IMR-90 (cell line): ENCODE measurements around the gene AP4B1. TPM values are rescaled to one million over a fixed set of nuclear protein-coding genes. Genes with fewer than 3 reads are reported as not detected.

Experiments
- ATAC-seq: fragments of 200-7000 bp; cut with Tn5 transposase; 2 replicates; pipeline ENCODE4 v1.9.1; 2020; ENCODE audit warnings: low read depth, mild to moderate bottlenecking, moderate library complexity
- BruUV-seq: library from RNA; stranded (reverse); fragments of 400-500 nt; replicated peaks from 2 replicates; lab custom pipeline; 2021; lab: Mats Ljungman, UMichigan
- CTCF ChIA-PET: fragments of 300-600 bp; formaldehyde crosslinking; extraction: SDS; loops from one replicate; lab custom pipeline; 2021; ENCODE audit warnings: antibody characterized with exemption; lab: Yijun Ruan, JAX
- POLR2A ChIA-PET: fragments of 300-600 bp; sonication (Branson Sonifier 250); formaldehyde crosslinking; loops from one replicate; lab custom pipeline; 2022; ENCODE audit warnings: antibody characterized with exemption; ENCODE audit not compliant: unreplicated experiment; lab: Charles Lee
- DNase-seq: peaks from one replicate; pipeline ENCODE4 v3.0.0; 2013
- H2AFZ ChIP-seq: replicated peaks from 2 replicates; pipeline ENCODE3; 2013; ENCODE audit warnings: low read length, mild to moderate bottlenecking; ENCODE audit not compliant: poor library complexity
- H2AK5ac ChIP-seq: 2 replicates; pipeline ENCODE4 v1.6.1; 2013; ENCODE audit warnings: low read depth, low read length, inconsistent platforms
- H2AK9ac ChIP-seq: replicated peaks from 2 replicates; pipeline ENCODE3; 2013; ENCODE audit warnings: mild to moderate bottlenecking, low read depth, low read length, moderate library complexity; ENCODE audit not compliant: poor library complexity
- H2BK120ac ChIP-seq: 2 replicates; pipeline ENCODE4 v1.6.1; 2013; ENCODE audit warnings: low read depth, low read length, inconsistent platforms
- H2BK15ac ChIP-seq: 3 replicates; pipeline ENCODE4 v1.6.1; 2013; ENCODE audit warnings: low read depth, low read length, inconsistent platforms
- H2BK20ac ChIP-seq: 2 replicates; pipeline ENCODE4 v1.6.1; 2013; ENCODE audit warnings: low read depth, mild to moderate bottlenecking, inconsistent platforms, low read length, moderate library complexity
- H2BK5ac ChIP-seq: 2 replicates; pipeline ENCODE4 v1.6.1; 2013; ENCODE audit warnings: mild to moderate bottlenecking, low read depth, low read length, inconsistent platforms; ENCODE audit not compliant: poor library complexity, severe bottlenecking
- H3K14ac ChIP-seq: replicated peaks from 2 replicates; pipeline ENCODE4 v1.6.1; 2013; ENCODE audit warnings: low read depth, low read length, inconsistent platforms
- H3K18ac ChIP-seq: 2 replicates; pipeline ENCODE4 v1.6.1; 2013; ENCODE audit warnings: low read depth, low read length, control low read depth
- H3K23ac ChIP-seq: 2 replicates; pipeline ENCODE4 v1.6.1; 2013; ENCODE audit warnings: low read depth, low read length, inconsistent platforms
- H3K27ac ChIP-seq: 2 replicates; pipeline ENCODE4 v1.5.1; 2013; ENCODE audit warnings: mild to moderate bottlenecking, control low read depth, low read length; ENCODE audit not compliant: insufficient read depth
- H3K27me3 ChIP-seq: 2 replicates; pipeline ENCODE4 v1.6.1; 2013; ENCODE audit warnings: low read length; ENCODE audit not compliant: control insufficient read depth, insufficient read depth
- H3K36me3 ChIP-seq: 2 replicates; pipeline ENCODE4 v1.6.1; 2013; ENCODE audit warnings: low read length, mixed read lengths; ENCODE audit not compliant: control insufficient read depth, insufficient read depth
- H3K4ac ChIP-seq: 2 replicates; pipeline ENCODE4 v1.6.1; 2013; ENCODE audit warnings: low read depth, low read length, inconsistent platforms
- H3K4me1 ChIP-seq: 2 replicates; pipeline ENCODE4 v1.6.1; 2013; ENCODE audit warnings: low read length, mixed read lengths; ENCODE audit not compliant: control insufficient read depth, insufficient read depth
- H3K4me2 ChIP-seq: 2 replicates; pipeline ENCODE4 v1.6.1; 2013; ENCODE audit warnings: low read depth, mild to moderate bottlenecking, control low read depth, low read length, moderate library complexity
- H3K4me3 ChIP-seq: 2 replicates; pipeline ENCODE4 v1.5.1; 2013; ENCODE audit warnings: low read depth, mild to moderate bottlenecking, control low read depth, low read length, moderate library complexity; ENCODE audit not compliant: insufficient read depth
- H3K56ac ChIP-seq: 2 replicates; pipeline ENCODE4 v1.6.1; 2013; ENCODE audit warnings: low read length, inconsistent platforms; ENCODE audit not compliant: insufficient read depth; ENCODE audit errors: extremely low read depth
- H3K79me1 ChIP-seq, 2 experiments: 2 replicates each; pipeline ENCODE4 v1.6.1; 2013; ENCODE audit warnings: low read length in 2 of 2, inconsistent platforms in 1 of 2, low read depth in 1 of 2
- H3K9ac ChIP-seq: 2 replicates; pipeline ENCODE4 v1.6.1; 2013; ENCODE audit warnings: low read depth, low read length, control low read depth
- H3K9me1 ChIP-seq: 2 replicates; pipeline ENCODE4 v1.6.1; 2013; ENCODE audit warnings: low read length, inconsistent platforms; ENCODE audit not compliant: insufficient read depth
- H3K9me3 ChIP-seq: 2 replicates; pipeline ENCODE4 v1.6.1; 2013; ENCODE audit warnings: low read length; ENCODE audit not compliant: control insufficient read depth, insufficient read depth
- H4K20me1 ChIP-seq: 2 replicates; pipeline ENCODE4 v1.6.1; 2013; ENCODE audit warnings: low read length, inconsistent platforms; ENCODE audit not compliant: insufficient read depth
- H4K5ac ChIP-seq: 2 replicates; pipeline ENCODE4 v1.6.1; 2013; ENCODE audit warnings: mild to moderate bottlenecking, low read depth, low read length, control low read depth
- H4K8ac ChIP-seq, 2 experiments: 2 replicates each; pipeline ENCODE4 v1.6.1; 2013; ENCODE audit warnings: low read depth in 2 of 2, low read length in 2 of 2, control low read depth in 1 of 2, inconsistent platforms in 1 of 2
- H4K91ac ChIP-seq: 2 replicates; pipeline ENCODE4 v1.6.1; 2013; ENCODE audit warnings: low read depth, low read length, inconsistent platforms; ENCODE audit not compliant: insufficient read depth
- BHLHE40 ChIP-seq: fragments of 150-350 bp; IDR thresholded peaks from 2 replicates; pipeline ENCODE4 v1.6.1; 2016; ENCODE audit warnings: mild to moderate bottlenecking, low read depth, low read length
- CEBPB ChIP-seq: IDR thresholded peaks from 2 replicates; pipeline ENCODE4 v1.6.1; 2012; ENCODE audit warnings: low read depth, low read length, improper control_type of control experiment
- CHD1 ChIP-seq: IDR thresholded peaks from 2 replicates; pipeline ENCODE4 v1.6.1; 2012; ENCODE audit warnings: low read depth, low read length, improper control_type of control experiment
- FOS ChIP-seq: fragments of 150-350 bp; IDR thresholded peaks from 2 replicates; pipeline ENCODE4 v1.6.1; 2016; ENCODE audit warnings: low read depth, low read length
- MAFK ChIP-seq: IDR thresholded peaks from 2 replicates; pipeline ENCODE4 v1.6.1; 2012; ENCODE audit warnings: low read depth, low read length, improper control_type of control experiment
- MAZ ChIP-seq: IDR thresholded peaks from 2 replicates; pipeline ENCODE4 v1.6.1; 2012; ENCODE audit warnings: low read depth, mild to moderate bottlenecking, low read length, improper control_type of control experiment, moderate library complexity, borderline replicate concordance
- MXI1 ChIP-seq: IDR thresholded peaks from 2 replicates; pipeline ENCODE4 v1.6.1; 2012; ENCODE audit warnings: low read depth, mild to moderate bottlenecking, low read length, moderate library complexity, borderline replicate concordance
- POLR2A ChIP-seq: IDR thresholded peaks from 2 replicates; pipeline ENCODE4 v1.6.1; 2012; ENCODE audit warnings: mild to moderate bottlenecking, low read depth, low read length
- RAD21 ChIP-seq: IDR thresholded peaks from 2 replicates; pipeline ENCODE4 v1.6.1; 2012; ENCODE audit warnings: low read length, improper control_type of control experiment
- RCOR1 ChIP-seq: IDR thresholded peaks from 2 replicates; pipeline ENCODE4 v1.6.1; 2012; ENCODE audit warnings: mild to moderate bottlenecking, low read length, improper control_type of control experiment; ENCODE audit not compliant: insufficient replicate concordance
- RFX5 ChIP-seq: IDR thresholded peaks from 2 replicates; pipeline ENCODE4 v1.8.0; 2012; ENCODE audit warnings: low read depth, mild to moderate bottlenecking, low read length, moderate library complexity
- WGBS, 2 experiments: methylation state at CpG; one replicate each; pipeline versions ENCODE4 v1.1.5 to v1.1.7; 2013; ENCODE audit warnings: missing lambda C conversion rate in 2 of 2; ENCODE audit not compliant: insufficient read length in 1 of 2; ENCODE audit errors: extremely low coverage in 2 of 2; 5-methylcytosine and 5-hydroxymethylcytosine counted together
- dilution Hi-C: fragments of 300-500 bp; cut with HindIII; formaldehyde crosslinking; loops from one replicate; pipeline ENCODE4 v1.14.3; 2018; ENCODE audit warnings: low sequenced_read_pairs; ENCODE audit not compliant: unreplicated experiment
- in situ Hi-C: fragments of 300-500 bp; cut with MboI; formaldehyde crosslinking; loops from 3 replicates; pipeline ENCODE4 v1.14.3; 2019; ENCODE audit warnings: low sequenced_read_pairs, inconsistent platforms, mixed read lengths
- intact Hi-C: fragments of 100-400 bp; cut with micrococcal nuclease; formaldehyde crosslinking; loops from 2 replicates; pipeline ENCODE4 v1.10.0; 2022
- polyA plus RNA-seq, 3 experiments: library from polyadenylated mRNA; depleted of rRNA; stranded (reverse); fragments of >200 nt; gene quantifications; 2 replicates each; pipeline ENCODE4 v1.2.3, GENCODE V29; 2012; ENCODE audit warnings: low replicate concordance in 1 of 3
- total RNA-seq: library from RNA; depleted of rRNA; stranded (reverse); fragments of >200 nt; gene quantifications from 2 replicates; pipeline ENCODE4 v1.2.3, GENCODE V29; 2012
- TF ChIP-seq, protein P1 (sequence below): conservative IDR thresholded peaks from 2 replicates; pipeline ENCODE4 v1.5.1; 2012; ENCODE audit warnings: mild to moderate bottlenecking, low read depth, low read length, improper control_type of control experiment
- TF ChIP-seq, protein P2 (sequence below): fragments of 150-350 bp; IDR thresholded peaks from 2 replicates; pipeline ENCODE4 v1.6.1; 2017; ENCODE audit warnings: mild to moderate bottlenecking, antibody characterized with exemption, low read length, low read depth
- TF ChIP-seq, protein P3 (sequence below): fragments of 150-350 bp; IDR thresholded peaks from 2 replicates; pipeline ENCODE4 v1.6.1; 2016; ENCODE audit warnings: low read depth, mild to moderate bottlenecking, low read length, moderate library complexity, borderline replicate concordance

The AP4B1 gene
- total and polyA plus RNA-seq, 2 of the 4 experiments (the other 2 are of a cell fraction) = 15.6 to 18.1 TPM

DNA sequence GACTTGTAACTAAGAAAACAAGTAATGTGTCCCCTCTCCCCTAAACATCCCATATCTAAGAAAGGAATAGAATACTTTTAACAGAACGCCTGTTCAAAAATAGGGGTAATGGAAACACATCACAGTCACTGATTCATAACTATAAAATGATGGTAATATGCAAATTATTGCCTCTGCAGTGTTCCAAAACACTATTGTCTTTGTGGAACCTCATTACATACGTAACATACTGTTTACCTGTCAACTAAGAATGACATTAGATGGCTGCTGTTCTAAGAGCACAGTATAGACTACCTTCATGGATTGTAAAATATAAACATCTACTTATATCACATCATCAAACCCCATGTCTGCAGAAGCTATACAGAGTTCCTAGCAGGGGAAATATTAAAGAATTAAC is 13.8 kb downstream of the AP4B1 start:
- no peak overlapping the region for H2BK15ac ChIP-seq
- intact Hi-C loops (no loop called here), dilution Hi-C loops (no loop called here), in situ Hi-C loops (no loop called here)
- H4K91ac ChIP-seq = no peak overlapping the region
- no peak overlapping the region for H2AK9ac ChIP-seq
- no peak overlapping the region for H2BK5ac ChIP-seq
- ATAC-seq (no peak), DNase-seq (no peak)
- no peak overlapping the region for H3K4ac ChIP-seq
- H4K20me1 ChIP-seq = no peaks in the 10 kb centered on the region
- peaks cover 5% of the 10 kb centered on the region for H3K36me3 ChIP-seq
- no peak overlapping the region for H3K18ac ChIP-seq
- H4K5ac ChIP-seq = no peak overlapping the region
- TF ChIP-seq, protein P1, sequence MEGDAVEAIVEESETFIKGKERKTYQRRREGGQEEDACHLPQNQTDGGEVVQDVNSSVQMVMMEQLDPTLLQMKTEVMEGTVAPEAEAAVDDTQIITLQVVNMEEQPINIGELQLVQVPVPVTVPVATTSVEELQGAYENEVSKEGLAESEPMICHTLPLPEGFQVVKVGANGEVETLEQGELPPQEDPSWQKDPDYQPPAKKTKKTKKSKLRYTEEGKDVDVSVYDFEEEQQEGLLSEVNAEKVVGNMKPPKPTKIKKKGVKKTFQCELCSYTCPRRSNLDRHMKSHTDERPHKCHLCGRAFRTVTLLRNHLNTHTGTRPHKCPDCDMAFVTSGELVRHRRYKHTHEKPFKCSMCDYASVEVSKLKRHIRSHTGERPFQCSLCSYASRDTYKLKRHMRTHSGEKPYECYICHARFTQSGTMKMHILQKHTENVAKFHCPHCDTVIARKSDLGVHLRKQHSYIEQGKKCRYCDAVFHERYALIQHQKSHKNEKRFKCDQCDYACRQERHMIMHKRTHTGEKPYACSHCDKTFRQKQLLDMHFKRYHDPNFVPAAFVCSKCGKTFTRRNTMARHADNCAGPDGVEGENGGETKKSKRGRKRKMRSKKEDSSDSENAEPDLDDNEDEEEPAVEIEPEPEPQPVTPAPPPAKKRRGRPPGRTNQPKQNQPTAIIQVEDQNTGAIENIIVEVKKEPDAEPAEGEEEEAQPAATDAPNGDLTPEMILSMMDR = no peak
- no peak for TF ChIP-seq CEBPB
- no peak for TF ChIP-seq BHLHE40
- no peak for TF ChIP-seq RFX5
- no peak for TF ChIP-seq MXI1
- TF ChIP-seq FOS = no peak
- TF ChIP-seq RCOR1 = no peak
- no peak for TF ChIP-seq MAZ
- no peak for TF ChIP-seq RAD21
- TF ChIP-seq MAFK = no peak
- TF ChIP-seq, protein P2, sequence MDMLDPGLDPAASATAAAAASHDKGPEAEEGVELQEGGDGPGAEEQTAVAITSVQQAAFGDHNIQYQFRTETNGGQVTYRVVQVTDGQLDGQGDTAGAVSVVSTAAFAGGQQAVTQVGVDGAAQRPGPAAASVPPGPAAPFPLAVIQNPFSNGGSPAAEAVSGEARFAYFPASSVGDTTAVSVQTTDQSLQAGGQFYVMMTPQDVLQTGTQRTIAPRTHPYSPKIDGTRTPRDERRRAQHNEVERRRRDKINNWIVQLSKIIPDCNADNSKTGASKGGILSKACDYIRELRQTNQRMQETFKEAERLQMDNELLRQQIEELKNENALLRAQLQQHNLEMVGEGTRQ = no peak
- TF ChIP-seq POLR2A = no peak
- TF ChIP-seq, protein P3, sequence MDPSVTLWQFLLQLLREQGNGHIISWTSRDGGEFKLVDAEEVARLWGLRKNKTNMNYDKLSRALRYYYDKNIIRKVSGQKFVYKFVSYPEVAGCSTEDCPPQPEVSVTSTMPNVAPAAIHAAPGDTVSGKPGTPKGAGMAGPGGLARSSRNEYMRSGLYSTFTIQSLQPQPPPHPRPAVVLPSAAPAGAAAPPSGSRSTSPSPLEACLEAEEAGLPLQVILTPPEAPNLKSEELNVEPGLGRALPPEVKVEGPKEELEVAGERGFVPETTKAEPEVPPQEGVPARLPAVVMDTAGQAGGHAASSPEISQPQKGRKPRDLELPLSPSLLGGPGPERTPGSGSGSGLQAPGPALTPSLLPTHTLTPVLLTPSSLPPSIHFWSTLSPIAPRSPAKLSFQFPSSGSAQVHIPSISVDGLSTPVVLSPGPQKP = no peak
- no peak for TF ChIP-seq CHD1
- no peak overlapping the region for H2AK5ac ChIP-seq
- H3K79me1 ChIP-seq = no peaks in the 10 kb centered on the region
- BruUV-seq = no TSS peak
- H3K9me1 ChIP-seq = no peaks in the 10 kb centered on the region
- no peak overlapping the region for H2AFZ ChIP-seq
- no peak overlapping the region; the same call in 1 of the 2 replicates for H3K23ac ChIP-seq
- no peak overlapping the region for H3K4me3 ChIP-seq
- no CpG with 5 or more reads among the region's 2 CpGs for WGBS, 2 experiments
- no peak overlapping the region for H3K14ac ChIP-seq
- ChIA-PET CTCF (interaction anchor here (0.6 to 0.9 kb wide), 2 partner anchors 11 to 78 kb away, joined by 3 read pairs; no protein-coding TSS in a partner anchor), POLR2A (no interaction called here)
- no peaks in the 10 kb centered on the region for H3K9me3 ChIP-seq
- H4K8ac ChIP-seq = no peak overlapping the region
- no peak overlapping the region for H3K27ac ChIP-seq
- no peak overlapping the region for H3K56ac ChIP-seq
- H3K27me3 ChIP-seq = no peaks in the 10 kb centered on the region
- H3K4me2 ChIP-seq = no peak overlapping the region
- H3K4me1 ChIP-seq = no peaks in the 10 kb centered on the region
- H3K9ac ChIP-seq = no peak overlapping the region
- H2BK20ac ChIP-seq = no peak overlapping the region
- H2BK120ac ChIP-seq = no peak overlapping the region
